Panc1 (cell line): ENCODE results near the gene CREBBP.

ENCODE experiments used
- CTCF ChIP-seq: fragments of 450-650 bp; IDR thresholded peaks from 2 replicates; pipeline ENCODE4 v1.5.1; 2017; ENCODE audit warnings: mild to moderate bottlenecking
- POLR2AphosphoS5 ChIP-seq: IDR thresholded peaks from 2 replicates; pipeline ENCODE4 v1.6.1; 2012; ENCODE audit warnings: mild to moderate bottlenecking, low read depth, low read length, moderate library complexity
- SIN3A ChIP-seq: IDR thresholded peaks from 2 replicates; pipeline ENCODE4 v1.6.1; 2012; ENCODE audit warnings: low read depth, mild to moderate bottlenecking, low read length, moderate library complexity, borderline replicate concordance; ENCODE audit not compliant: insufficient read depth
- TCF7L2 ChIP-seq: IDR thresholded peaks from 2 replicates; pipeline ENCODE4 v1.6.1; 2011; ENCODE audit warnings: mild to moderate bottlenecking, low read depth, low read length, inconsistent platforms
- TF ChIP-seq, protein P1 (sequence below), 2 experiments: IDR thresholded peaks; 2 replicates each; pipeline ENCODE4 v1.6.1; 2011 to 2012; ENCODE audit warnings: low read depth in 2 of 2, control low read depth in 1 of 2, low read length in 1 of 2, mild to moderate bottlenecking in 1 of 2, moderate library complexity in 1 of 2; ENCODE audit not compliant: insufficient read depth in 1 of 2

GRCh38 chr16:3698941-3699340, 181.6 kb downstream of the CREBBP start:
- TF ChIP-seq, protein P1, sequence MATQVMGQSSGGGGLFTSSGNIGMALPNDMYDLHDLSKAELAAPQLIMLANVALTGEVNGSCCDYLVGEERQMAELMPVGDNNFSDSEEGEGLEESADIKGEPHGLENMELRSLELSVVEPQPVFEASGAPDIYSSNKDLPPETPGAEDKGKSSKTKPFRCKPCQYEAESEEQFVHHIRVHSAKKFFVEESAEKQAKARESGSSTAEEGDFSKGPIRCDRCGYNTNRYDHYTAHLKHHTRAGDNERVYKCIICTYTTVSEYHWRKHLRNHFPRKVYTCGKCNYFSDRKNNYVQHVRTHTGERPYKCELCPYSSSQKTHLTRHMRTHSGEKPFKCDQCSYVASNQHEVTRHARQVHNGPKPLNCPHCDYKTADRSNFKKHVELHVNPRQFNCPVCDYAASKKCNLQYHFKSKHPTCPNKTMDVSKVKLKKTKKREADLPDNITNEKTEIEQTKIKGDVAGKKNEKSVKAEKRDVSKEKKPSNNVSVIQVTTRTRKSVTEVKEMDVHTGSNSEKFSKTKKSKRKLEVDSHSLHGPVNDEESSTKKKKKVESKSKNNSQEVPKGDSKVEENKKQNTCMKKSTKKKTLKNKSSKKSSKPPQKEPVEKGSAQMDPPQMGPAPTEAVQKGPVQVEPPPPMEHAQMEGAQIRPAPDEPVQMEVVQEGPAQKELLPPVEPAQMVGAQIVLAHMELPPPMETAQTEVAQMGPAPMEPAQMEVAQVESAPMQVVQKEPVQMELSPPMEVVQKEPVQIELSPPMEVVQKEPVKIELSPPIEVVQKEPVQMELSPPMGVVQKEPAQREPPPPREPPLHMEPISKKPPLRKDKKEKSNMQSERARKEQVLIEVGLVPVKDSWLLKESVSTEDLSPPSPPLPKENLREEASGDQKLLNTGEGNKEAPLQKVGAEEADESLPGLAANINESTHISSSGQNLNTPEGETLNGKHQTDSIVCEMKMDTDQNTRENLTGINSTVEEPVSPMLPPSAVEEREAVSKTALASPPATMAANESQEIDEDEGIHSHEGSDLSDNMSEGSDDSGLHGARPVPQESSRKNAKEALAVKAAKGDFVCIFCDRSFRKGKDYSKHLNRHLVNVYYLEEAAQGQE (IDR thresholded peaks at IDR 0.05; ENCODE audit: insufficient read depth in 1 of 2, low read depth in 2 of 2, low read length in 1 of 2): no peak
- no peak for TF ChIP-seq CTCF
- no peak for TF ChIP-seq SIN3A
- no peak for TF ChIP-seq POLR2AphosphoS5
- no peak for TF ChIP-seq TCF7L2
